NOMO-1 (cell line): ENCODE results near the gene TMEM209.
"Not testable (repeated sequence)": the region's sequence is repeated elsewhere in the genome, so short reads cannot be mapped to it uniquely, and the experiment has no call there.

Source experiments
- DNase-seq, 2 experiments: peaks; one replicate each; lab custom pipeline; 2025; ENCODE audit not compliant: unreplicated experiment in 2 of 2; lab: John Stamatoyannopoulos, UW

Gene TMEM209

GRCh38 chr7:130205084-130205947, at the start of gene TMEM209:
Gene TMEM209 (minus strand): TSS chr7:130205406. CDS start chr7:130205375, 31 bp downstream.
- DNase-seq, result peak; percentile 80 to 92

GRCh38 chr7:130254555-130254954, 49.3 kb upstream of the TMEM209 start:
- no peak for DNase-seq

GRCh38 chr7:130249626-130250025, 44.4 kb upstream of the TMEM209 start:
- DNase-seq, result not testable (repeated sequence)

GRCh38 chr7:130248842-130249241, 43.6 kb upstream of the TMEM209 start:
- DNase-seq, result not testable (repeated sequence)

GRCh38 chr7:130246491-130246890, 41.3 kb upstream of the TMEM209 start:
- DNase-seq, result not testable (repeated sequence)

GRCh38 chr7:130243486-130243885, 38.3 kb upstream of the TMEM209 start:
- DNase-seq, result not testable (repeated sequence)

GRCh38 chr7:130242198-130243014, 37.2 kb upstream of the TMEM209 start:
- DNase-seq, result peak in 1 of 2 experiments; percentile 4

GRCh38 chr7:130240240-130240639, 35.0 kb upstream of the TMEM209 start:
- DNase-seq, result no peak

GRCh38 chr7:130236361-130236760, 31.2 kb upstream of the TMEM209 start:
- not testable (repeated sequence) for DNase-seq

GRCh38 chr7:130234078-130234477, 28.9 kb upstream of the TMEM209 start:
- no peak for DNase-seq

- no peak for DNase-seq
Observed at GRCh38 chr7:130232209-130232608, 27.0 kb upstream of the TMEM209 start.

GRCh38 chr7:130231792-130232191, 26.6 kb upstream of the TMEM209 start:
- no peak for DNase-seq

GRCh38 chr7:130229981-130230380, 24.8 kb upstream of the TMEM209 start:
- not testable (repeated sequence) for DNase-seq

- DNase-seq, result peak in 1 of 2 experiments; percentile 51
Observed at GRCh38 chr7:130228840-130229502, 23.8 kb upstream of the TMEM209 start.

GRCh38 chr7:130227883-130228575, 22.8 kb upstream of the TMEM209 start:
- no peak for DNase-seq

- DNase-seq, result no peak
Observed at GRCh38 chr7:130226333-130226732, 21.1 kb upstream of the TMEM209 start.

- not testable (repeated sequence) for DNase-seq
Observed at GRCh38 chr7:130224923-130225322, 19.7 kb upstream of the TMEM209 start.

- DNase-seq, result no peak
Observed at GRCh38 chr7:130224210-130224609, 19.0 kb upstream of the TMEM209 start.

GRCh38 chr7:130223646-130224045, 18.4 kb upstream of the TMEM209 start:
- no peak for DNase-seq

- DNase-seq, result no peak
Observed at GRCh38 chr7:130221746-130222145, 16.5 kb upstream of the TMEM209 start.
